Neural cell (in vitro differentiated cells): ENCODE data around the gene MAB21L4. TPM values are rescaled to one million over a fixed set of nuclear protein-coding genes. Genes with fewer than 3 reads are reported as not detected.

Source experiments
- H2AFZ ChIP-seq: fragments of 200-600, 300-800 bp; sonication (generic), shearing (Covaris generic); 2 replicates; pipeline ENCODE4 v1.6.0; 2014; ENCODE audit warnings: low read depth, mild to moderate bottlenecking, antibody characterized with exemption, low read length, moderate library complexity
- H3F3A ChIP-seq: fragments of 200-600 bp; shearing (Covaris generic); 2 replicates; pipeline ENCODE4 v1.6.1; 2016; ENCODE audit warnings: mild to moderate bottlenecking, moderate library complexity, mixed read lengths, antibody characterized with exemption, low read length; ENCODE audit not compliant: insufficient read depth, poor library complexity, severe bottlenecking
- H3K27ac ChIP-seq: fragments of 200-600, 300-800 bp; sonication (generic), shearing (Covaris generic); 2 replicates; pipeline ENCODE4 v1.5.1; 2014; ENCODE audit warnings: mild to moderate bottlenecking, low read length, moderate library complexity
- H3K27me3 ChIP-seq: fragments of 300-800, 200-600 bp; sonication (generic), shearing (Covaris generic); 2 replicates; pipeline ENCODE4 v1.6.0; 2014; ENCODE audit warnings: mild to moderate bottlenecking, low read depth, low read length, moderate library complexity; ENCODE audit not compliant: insufficient read depth
- H3K36me3 ChIP-seq: fragments of 300-800, 200-600 bp; sonication (generic), shearing (Covaris generic); 2 replicates; pipeline ENCODE4 v1.5.1; 2014; ENCODE audit warnings: mild to moderate bottlenecking, antibody characterized with exemption, low read length, moderate library complexity; ENCODE audit not compliant: insufficient read depth
- H3K4me2 ChIP-seq: fragments of 300-800, 200-600 bp; sonication (generic), shearing (Covaris generic); 2 replicates; pipeline ENCODE4 v1.6.0; 2014; ENCODE audit warnings: mild to moderate bottlenecking, low read length
- H3K4me3 ChIP-seq: fragments of 300-800, 200-600 bp; sonication (generic), shearing (Covaris generic); 2 replicates; pipeline ENCODE4 v1.5.1; 2014; ENCODE audit warnings: mild to moderate bottlenecking, low read length, moderate library complexity
- H3K79me2 ChIP-seq: fragments of 200-600 bp; shearing (Covaris generic); replicated peaks from 2 replicates; pipeline ENCODE4 v1.6.0; 2014; ENCODE audit warnings: mild to moderate bottlenecking, low read length, moderate library complexity; ENCODE audit not compliant: insufficient read depth
- H3K9ac ChIP-seq: fragments of 300-800, 200-600 bp; sonication (generic), shearing (Covaris generic); 2 replicates; pipeline ENCODE4 v1.6.1; 2016; ENCODE audit warnings: mild to moderate bottlenecking, low read length, mixed read lengths
- H3K9me2 ChIP-seq: fragments of 200-600 bp; shearing (Covaris generic); 2 replicates; pipeline ENCODE4 v1.6.1; 2016; ENCODE audit warnings: mild to moderate bottlenecking, low read length, mixed read lengths; ENCODE audit not compliant: insufficient read depth
- H3K9me3 ChIP-seq: fragments of 200-600, 300-800 bp; sonication (generic), shearing (Covaris generic); 2 replicates; pipeline ENCODE4 v1.6.1; 2016; ENCODE audit warnings: mild to moderate bottlenecking, mixed run types, low read length, moderate library complexity, mixed read lengths
- H4K20me1 ChIP-seq: fragments of 200-600 bp; shearing (Covaris generic); 2 replicates; pipeline ENCODE4 v1.6.1; 2016; ENCODE audit warnings: mild to moderate bottlenecking, mixed run types; ENCODE audit not compliant: insufficient read depth
- EP300 ChIP-seq: fragments of 450-650 bp; conservative IDR thresholded peaks from 2 replicates; pipeline ENCODE4 v1.6.1; 2014; ENCODE audit warnings: antibody characterized with exemption, mild to moderate bottlenecking, moderate library complexity; ENCODE audit not compliant: poor library complexity, severe bottlenecking
- MXI1 ChIP-seq: fragments of 450-650 bp; conservative IDR thresholded peaks from 2 replicates; pipeline ENCODE4 v1.6.1; 2014; ENCODE audit warnings: antibody characterized with exemption, mild to moderate bottlenecking; ENCODE audit not compliant: poor library complexity, severe bottlenecking
- POLR2AphosphoS5 ChIP-seq: IDR thresholded peaks from 2 replicates; pipeline ENCODE4 v1.6.1; 2012
- RAD21 ChIP-seq: fragments of 450-650 bp; conservative IDR thresholded peaks from 2 replicates; pipeline ENCODE4 v1.6.1; 2014; ENCODE audit warnings: antibody characterized with exemption, mild to moderate bottlenecking, moderate library complexity
- SMC3 ChIP-seq: fragments of 450-650 bp; conservative IDR thresholded peaks from 2 replicates; pipeline ENCODE4 v1.6.1; 2014; ENCODE audit warnings: antibody characterized with exemption, mild to moderate bottlenecking, moderate library complexity; ENCODE audit not compliant: poor library complexity
- TAF1 ChIP-seq: IDR thresholded peaks from 2 replicates; pipeline ENCODE4 v1.6.1; 2012; ENCODE audit warnings: low read depth
- polyA plus RNA-seq: library from polyadenylated mRNA; depleted of rRNA; stranded (reverse); fragments of >200 nt; gene quantifications from 2 replicates; pipeline ENCODE4 v1.2.3, GENCODE V29; 2014
- TF ChIP-seq, protein P1 (sequence below): fragments of 450-650 bp; IDR thresholded peaks from 2 replicates; pipeline ENCODE4 v1.5.1; 2014; ENCODE audit warnings: antibody characterized with exemption, mild to moderate bottlenecking, moderate library complexity; ENCODE audit not compliant: poor library complexity, severe bottlenecking
- TF ChIP-seq, protein P2 (sequence below): IDR thresholded peaks from 2 replicates; pipeline ENCODE4 v1.6.1; 2012; ENCODE audit warnings: borderline replicate concordance

The MAB21L4 gene
- polyA plus RNA-seq, 1 donor from 2014 or later = not detected

DNA sequence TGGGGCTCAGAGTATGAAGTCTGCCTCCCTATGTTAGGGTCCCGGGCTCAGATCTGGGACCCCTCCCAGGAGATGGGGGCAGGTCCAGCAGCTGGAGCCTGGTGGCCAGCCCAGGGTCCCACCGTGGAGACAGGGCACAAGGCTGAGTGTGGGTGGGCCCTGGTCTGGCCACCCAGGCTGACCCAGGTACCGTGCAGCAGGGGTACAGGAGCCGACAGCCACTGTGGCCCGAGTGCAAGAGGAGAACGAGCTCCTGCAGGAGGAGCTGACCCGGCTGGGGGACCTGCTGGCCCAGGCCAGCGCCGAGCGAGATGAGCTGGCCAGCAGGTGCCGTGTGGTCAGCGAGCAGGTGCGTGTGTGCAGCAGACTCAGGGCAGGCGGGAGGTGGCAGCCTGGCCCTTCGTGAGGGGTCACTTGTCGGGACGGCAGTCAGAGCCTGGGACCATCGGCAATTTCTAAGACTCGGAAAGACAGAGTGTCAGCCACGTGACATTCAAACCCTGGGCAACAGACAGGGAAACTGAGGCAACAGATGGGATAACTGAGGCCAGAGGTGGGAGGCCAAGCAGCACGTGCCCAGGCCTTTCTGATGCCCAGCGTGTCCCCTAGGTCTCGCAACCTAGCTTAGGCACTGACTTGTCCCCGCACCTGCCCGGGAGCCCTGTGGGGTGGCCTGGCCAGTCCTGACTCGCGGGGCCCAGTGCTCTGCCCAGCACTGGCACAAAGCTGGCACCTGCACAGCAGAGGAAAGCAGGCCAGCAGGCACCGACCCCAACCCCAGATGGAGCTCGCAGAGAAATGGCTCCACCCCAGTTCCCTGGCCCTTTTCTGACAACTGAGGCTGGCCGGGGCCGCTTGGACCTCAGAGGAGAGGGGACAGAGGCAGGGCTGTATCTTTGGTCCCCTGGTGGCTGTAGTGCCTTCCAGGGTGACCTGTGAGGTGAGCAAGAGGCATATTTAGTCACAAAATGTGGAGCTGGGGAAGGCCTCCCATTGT, 24.1 kb upstream of the MAB21L4 start:
- Histone ChIP-seq H3K79me2 (no peaks in the 10 kb centered on the region), H3K9me2 (no peaks in the 10 kb centered on the region), H3K9ac (no peak overlapping the region), H3F3A (no peaks in the 10 kb centered on the region), H3K4me3 (no peak overlapping the region), H3K27me3 (peaks cover 6% of the 10 kb centered on the region), H4K20me1 (no peaks in the 10 kb centered on the region), H3K4me2 (no peak overlapping the region), H3K27ac (no peak overlapping the region), H2AFZ (no peak overlapping the region), H3K36me3 (no peaks in the 10 kb centered on the region), H3K9me3 (no peaks in the 10 kb centered on the region)
- TF ChIP-seq RAD21 (no peak), TAF1 (no peak), MXI1 (no peak), SMC3 (no peak), POLR2AphosphoS5 (no peak)
- TF ChIP-seq, protein P1, sequence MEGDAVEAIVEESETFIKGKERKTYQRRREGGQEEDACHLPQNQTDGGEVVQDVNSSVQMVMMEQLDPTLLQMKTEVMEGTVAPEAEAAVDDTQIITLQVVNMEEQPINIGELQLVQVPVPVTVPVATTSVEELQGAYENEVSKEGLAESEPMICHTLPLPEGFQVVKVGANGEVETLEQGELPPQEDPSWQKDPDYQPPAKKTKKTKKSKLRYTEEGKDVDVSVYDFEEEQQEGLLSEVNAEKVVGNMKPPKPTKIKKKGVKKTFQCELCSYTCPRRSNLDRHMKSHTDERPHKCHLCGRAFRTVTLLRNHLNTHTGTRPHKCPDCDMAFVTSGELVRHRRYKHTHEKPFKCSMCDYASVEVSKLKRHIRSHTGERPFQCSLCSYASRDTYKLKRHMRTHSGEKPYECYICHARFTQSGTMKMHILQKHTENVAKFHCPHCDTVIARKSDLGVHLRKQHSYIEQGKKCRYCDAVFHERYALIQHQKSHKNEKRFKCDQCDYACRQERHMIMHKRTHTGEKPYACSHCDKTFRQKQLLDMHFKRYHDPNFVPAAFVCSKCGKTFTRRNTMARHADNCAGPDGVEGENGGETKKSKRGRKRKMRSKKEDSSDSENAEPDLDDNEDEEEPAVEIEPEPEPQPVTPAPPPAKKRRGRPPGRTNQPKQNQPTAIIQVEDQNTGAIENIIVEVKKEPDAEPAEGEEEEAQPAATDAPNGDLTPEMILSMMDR = no peak
- TF ChIP-seq, protein P2, sequence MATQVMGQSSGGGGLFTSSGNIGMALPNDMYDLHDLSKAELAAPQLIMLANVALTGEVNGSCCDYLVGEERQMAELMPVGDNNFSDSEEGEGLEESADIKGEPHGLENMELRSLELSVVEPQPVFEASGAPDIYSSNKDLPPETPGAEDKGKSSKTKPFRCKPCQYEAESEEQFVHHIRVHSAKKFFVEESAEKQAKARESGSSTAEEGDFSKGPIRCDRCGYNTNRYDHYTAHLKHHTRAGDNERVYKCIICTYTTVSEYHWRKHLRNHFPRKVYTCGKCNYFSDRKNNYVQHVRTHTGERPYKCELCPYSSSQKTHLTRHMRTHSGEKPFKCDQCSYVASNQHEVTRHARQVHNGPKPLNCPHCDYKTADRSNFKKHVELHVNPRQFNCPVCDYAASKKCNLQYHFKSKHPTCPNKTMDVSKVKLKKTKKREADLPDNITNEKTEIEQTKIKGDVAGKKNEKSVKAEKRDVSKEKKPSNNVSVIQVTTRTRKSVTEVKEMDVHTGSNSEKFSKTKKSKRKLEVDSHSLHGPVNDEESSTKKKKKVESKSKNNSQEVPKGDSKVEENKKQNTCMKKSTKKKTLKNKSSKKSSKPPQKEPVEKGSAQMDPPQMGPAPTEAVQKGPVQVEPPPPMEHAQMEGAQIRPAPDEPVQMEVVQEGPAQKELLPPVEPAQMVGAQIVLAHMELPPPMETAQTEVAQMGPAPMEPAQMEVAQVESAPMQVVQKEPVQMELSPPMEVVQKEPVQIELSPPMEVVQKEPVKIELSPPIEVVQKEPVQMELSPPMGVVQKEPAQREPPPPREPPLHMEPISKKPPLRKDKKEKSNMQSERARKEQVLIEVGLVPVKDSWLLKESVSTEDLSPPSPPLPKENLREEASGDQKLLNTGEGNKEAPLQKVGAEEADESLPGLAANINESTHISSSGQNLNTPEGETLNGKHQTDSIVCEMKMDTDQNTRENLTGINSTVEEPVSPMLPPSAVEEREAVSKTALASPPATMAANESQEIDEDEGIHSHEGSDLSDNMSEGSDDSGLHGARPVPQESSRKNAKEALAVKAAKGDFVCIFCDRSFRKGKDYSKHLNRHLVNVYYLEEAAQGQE = no peak

DNA sequence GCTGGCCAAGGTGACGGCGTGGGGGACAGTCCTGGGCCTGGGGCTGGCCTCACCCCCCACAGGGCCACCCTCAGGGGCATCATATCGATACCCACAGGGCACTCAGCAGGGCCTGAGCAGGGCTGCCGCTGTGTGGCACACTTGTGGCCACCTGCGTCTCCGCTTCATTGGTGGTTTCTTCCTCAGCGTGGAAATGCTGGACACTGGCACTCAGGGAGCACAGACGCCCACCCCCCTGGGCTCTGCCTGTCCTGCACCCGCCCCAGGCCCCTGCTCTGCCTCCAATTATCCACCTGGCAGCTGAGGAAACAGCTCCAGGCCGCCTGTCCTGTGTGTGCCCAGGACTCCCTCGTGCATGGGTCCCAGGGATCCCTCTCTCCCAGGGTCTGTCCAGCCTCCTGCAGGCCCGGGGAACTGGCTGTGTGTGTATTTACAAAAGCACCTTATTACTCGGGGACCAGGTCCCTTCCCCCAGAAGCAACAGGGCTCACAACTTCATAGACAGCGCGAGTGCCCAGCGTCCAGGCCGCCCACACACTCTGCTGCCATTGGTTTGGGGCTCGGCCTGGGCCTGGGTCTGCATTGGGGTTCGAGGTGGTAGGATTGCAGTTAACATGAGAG, 23.3 kb upstream of the MAB21L4 start:
- no peaks in the 10 kb centered on the region for H4K20me1 ChIP-seq
- TF ChIP-seq, protein P2 = no peak
- TF ChIP-seq RAD21 (no peak), EP300 (no peak)
- H3F3A ChIP-seq = no peaks in the 10 kb centered on the region
- no peaks in the 10 kb centered on the region for H3K36me3 ChIP-seq
- no peaks in the 10 kb centered on the region for H3K9me2 ChIP-seq
- H3K27ac ChIP-seq = no peak overlapping the region
- no peaks in the 10 kb centered on the region for H3K9me3 ChIP-seq
- H3K27me3 ChIP-seq = peaks cover 6% of the 10 kb centered on the region
- H3K4me3 ChIP-seq = no peak overlapping the region
- no peak overlapping the region for H2AFZ ChIP-seq
- no peak overlapping the region for H3K9ac ChIP-seq
- H3K4me2 ChIP-seq = no peak overlapping the region
- no peaks in the 10 kb centered on the region for H3K79me2 ChIP-seq
